ENCODE results near the gene NDUFA6. TPM values are rescaled to one million over a fixed set of nuclear protein-coding genes. Genes with fewer than 3 reads are reported as not detected.

NDUFA6 gene
- total and polyA plus RNA-seq, 10 of the 15 experiments (the other 5 are each of a cell fraction or from before 2014, with no cell fraction given), result 85.9 to 511 (median 128) TPM

GRCh38 chr22:42074132-42074811 lies 16.3 kb downstream of the NDUFA6 start, which contains the start of gene PHETA2:
TSS of gene PHETA2 (plus strand) at chr22:42074248. CDS start at chr22:42077294, 3,046 bp downstream.
- Histone ChIP-seq H3K9ac (ENCODE audit: control insufficient read depth, insufficient read depth, low read length) (peak within 1 kb of the TSS; percentile 62), H3K4me2 (ENCODE audit: control insufficient read depth, insufficient read depth) (peak within 1 kb of the TSS; percentile 92), H3K36me3 (ENCODE audit: control insufficient read depth in 2 of 2, insufficient read depth in 2 of 2, low read length in 1 of 2) (no peaks in the 10 kb centered on the region), H3K4me1 (ENCODE audit: control insufficient read depth, insufficient read depth, low read length) (peaks cover 22% of the 10 kb centered on the region), H3K4me3 (peak within 1 kb of the TSS; percentile 59; the same call in 1 of the 2 replicates), H4K20me1 (ENCODE audit: control insufficient read depth, insufficient read depth) (no peaks in the 10 kb centered on the region), H2AFZ (ENCODE audit: control insufficient read depth, low read depth, low read length) (peak within 1 kb of the TSS; percentile 84), H3K27ac (ENCODE audit: control insufficient read depth, insufficient read depth) (peak within 1 kb of the TSS; percentile 59), H3K27me3 (replicated peaks in 1 of 2; ENCODE audit: control insufficient read depth in 2 of 2, insufficient read depth in 2 of 2, low read length in 1 of 2) (no peaks in the 10 kb centered on the region), H3K79me2 (ENCODE audit: control insufficient read depth, insufficient read depth, low read length) (peaks cover 8% of the 10 kb centered on the region), H3K9me3 (replicated peaks; ENCODE audit: control insufficient read depth, insufficient read depth, low read length) (no peaks in the 10 kb centered on the region)
- in situ Hi-C loops (cut with MboI) (no loop called here), intact Hi-C loops (cut with micrococcal nuclease; ENCODE audit: unreplicated experiment) (loop anchor here (5.0 kb wide), 1 partner anchor 107 kb away; the partner anchor contains the start of gene SEPTIN3)
- DNase-seq (ENCODE audit: low read depth, low spot score) (no peak), FAIRE-seq (no peak), ATAC-seq (no peak)
- ChIA-PET POLR2A (no interaction called here), RAD21 (ENCODE audit: unreplicated experiment) (no interaction called here), SMC1A (ENCODE audit: uncharacterized antibody, unreplicated experiment) (no interaction called here), CTCF (no interaction called here)
- 23% methylated on average over 44 of the region's 55 CpGs for WGBS (ENCODE audit: insufficient coverage, insufficient replicate concordance, low lambda C conversion rate, missing lambda C conversion rate)
- BruUV-seq (replicated peaks), result no TSS peak
- TF ChIP-seq ZBTB40 (IDR thresholded peaks at IDR 0.05; ENCODE audit: borderline replicate concordance) (no peak), SMAD1 (IDR thresholded peaks at IDR 0.05; ENCODE audit: low read depth, partially characterized antibody) (no peak), LARP7 (IDR thresholded peaks at IDR 0.05) (no peak), KAT2A (conservative IDR thresholded peaks at IDR 0.05; ENCODE audit: control insufficient read depth, low read depth, low read length) (no peak), IRF4 (IDR thresholded peaks at IDR 0.05; ENCODE audit: low read depth, low read length) (no peak), POLR2A (IDR thresholded peaks at IDR 0.05; ENCODE audit: low read depth, low read length) (peak; percentile 68), NR2F1 (conservative IDR thresholded peaks at IDR 0.05) (peak; percentile 86), TAF1 (IDR thresholded peaks at IDR 0.05; ENCODE audit: borderline replicate concordance, low read depth, low read length) (peak; percentile 45; the same call in 1 of the 2 replicates), TCF3 (IDR thresholded peaks at IDR 0.05; ENCODE audit: borderline replicate concordance, insufficient read depth, low read depth, low read length) (no peak), HDAC6 (IDR thresholded peaks at IDR 0.05; ENCODE audit: unreplicated experiment) (no peak), IRF5 (IDR thresholded peaks at IDR 0.05; ENCODE audit: borderline replicate concordance) (no peak), KLF5 (IDR thresholded peaks at IDR 0.05; ENCODE audit: partially characterized antibody) (no peak), HCFC1 (IDR thresholded peaks at IDR 0.05; ENCODE audit: low read length) (no peak), YBX1 (IDR thresholded peaks at IDR 0.05) (no peak), EZH2 (IDR thresholded peaks at IDR 0.05; ENCODE audit: borderline replicate concordance, control insufficient read depth, low read depth, low read length) (no peak), MTA3 (IDR thresholded peaks at IDR 0.05; ENCODE audit: borderline replicate concordance, low read length) (no peak), PRDM15 (CRISPR knock-in tag; IDR thresholded peaks at IDR 0.05) (no peak)

Measured in GM12878 (cell line).